ENCODE results near the gene SMARCA4.

SMARCA4 gene

GRCh38 chr19:10923260-10924112, 37.3 kb upstream of the SMARCA4 start:
- Histone ChIP-seq H3K36me3 (ENCODE audit: control insufficient read depth in 2 of 2, insufficient read depth in 1 of 2, low read length in 2 of 2) (peaks cover 0 to 77% of the 10 kb centered on the region in 2 experiments; a peak in 2 of 3 replicates), H3K27ac (ENCODE audit: extremely low read depth, low read depth, low read length) (no peak overlapping the region), H3K9me3 (ENCODE audit: control insufficient read depth, insufficient read depth, low read depth, low read length) (no peaks in the 10 kb centered on the region), H3K4me1 (ENCODE audit: control insufficient read depth, insufficient read depth, low read length) (peaks cover 3% of the 10 kb centered on the region; the same call in 1 of the 2 replicates), H3K4me3 (ENCODE audit: low read depth, low read length) (no peak overlapping the region)
- ChIA-PET CTCF (interaction anchor here (0.6 kb wide), 1 partner anchor 12 kb away, joined by 3 read pairs; no protein-coding TSS in a partner anchor), POLR2A (no interaction called here)
- TF ChIP-seq REST (tag by site-specific recombination; IDR thresholded peaks at IDR 0.05) (0 out of 2 replicates have a peak, but pooled peaks have one; percentile 33), ZNF121 (tag by site-specific recombination; IDR thresholded peaks at IDR 0.05) (no peak), ZNF488 (tag by site-specific recombination; IDR thresholded peaks at IDR 0.05) (no peak)

GRCh38 chr19:10924597-10924996, 36.2 kb upstream of the SMARCA4 start:
- H3K9me3 ChIP-seq (ENCODE audit: control insufficient read depth, insufficient read depth, low read depth, low read length) = no peaks in the 10 kb centered on the region
- peaks cover 0 to 65% of the 10 kb centered on the region in 2 experiments; a peak in 2 of 3 replicates for H3K36me3 ChIP-seq (ENCODE audit: control insufficient read depth in 2 of 2, insufficient read depth in 1 of 2, low read length in 2 of 2)
- no peak overlapping the region for H3K4me3 ChIP-seq (ENCODE audit: low read depth, low read length)
- POLR2A ChIA-PET = interaction anchor here (0.9 to 1.2 kb wide), 2 partner anchors 9 to 27 kb away, joined by 4 read pairs; no protein-coding TSS in a partner anchor
- CTCF ChIA-PET = interaction anchor here (0.7 kb wide), 1 partner anchor 366 kb away, joined by 4 read pairs; no protein-coding TSS in a partner anchor
- H3K4me1 ChIP-seq (ENCODE audit: control insufficient read depth, insufficient read depth, low read length) = peaks cover 3% of the 10 kb centered on the region; the same call in 1 of the 2 replicates
- TF ChIP-seq ZNF704 (tag by site-specific recombination; IDR thresholded peaks at IDR 0.05) (no peak), EGR2 (tag by site-specific recombination; IDR thresholded peaks at IDR 0.05; ENCODE audit: low read depth) (peak; percentile 86), ZFHX2 (tag by site-specific recombination; conservative IDR thresholded peaks at IDR 0.05) (peak; percentile 73), ZNF112 (tag by site-specific recombination; IDR thresholded peaks at IDR 0.05) (no peak), ZNF354C (tag by site-specific recombination; IDR thresholded peaks at IDR 0.05; ENCODE audit: borderline replicate concordance, low read depth) (no peak)
- no peak overlapping the region for H3K27ac ChIP-seq (ENCODE audit: extremely low read depth, low read depth, low read length)

- Histone ChIP-seq H3K27ac (ENCODE audit: extremely low read depth, low read depth, low read length) (peak overlapping the region; percentile 33; the same call in 1 of the 2 replicates), H3K4me3 (ENCODE audit: low read depth, low read length) (peak overlapping the region; percentile 68), H3K9me3 (ENCODE audit: control insufficient read depth, insufficient read depth, low read depth, low read length) (no peaks in the 10 kb centered on the region), H3K36me3 (ENCODE audit: control insufficient read depth in 2 of 2, insufficient read depth in 1 of 2, low read length in 2 of 2) (peaks cover 14 to 53% of the 10 kb centered on the region in 2 experiments), H3K4me1 (ENCODE audit: control insufficient read depth, insufficient read depth, low read length) (peaks cover 8% of the 10 kb centered on the region)
- TF ChIP-seq ZFHX2 (tag by site-specific recombination; conservative IDR thresholded peaks at IDR 0.05) (peak; percentile 42), TCF7L2 (IDR thresholded peaks at IDR 0.05; ENCODE audit: borderline replicate concordance, low read depth, low read length) (no peak), ZEB2 (tag by site-specific recombination; IDR thresholded peaks at IDR 0.05) (peak; percentile 90; the same call in 1 of the 2 replicates), ZNF701 (tag by site-specific recombination; IDR thresholded peaks at IDR 0.05) (no peak), ZNF398 (tag by site-specific recombination; IDR thresholded peaks at IDR 0.05) (peak; percentile 39; the same call in 1 of the 2 replicates), KLF9 (tag by site-specific recombination; IDR thresholded peaks at IDR 0.05; ENCODE audit: low read depth) (peak; percentile 10; the same call in 1 of the 2 replicates), ZFP69B (tag by site-specific recombination; IDR thresholded peaks at IDR 0.05) (0 out of 2 replicates have a peak, but pooled peaks have one; percentile 59), ZNF692 (tag by site-specific recombination; IDR thresholded peaks at IDR 0.05) (peak; percentile 59; the same call in 1 of the 2 replicates), ZNF777 (tag by site-specific recombination; IDR thresholded peaks at IDR 0.05; ENCODE audit: borderline replicate concordance) (peak; percentile 80)
- ChIA-PET CTCF (interaction anchor here (0.5 to 0.9 kb wide), 3 partner anchors 9 to 53 kb away, joined by 3 to 4 read pairs (median 3); no protein-coding TSS in a partner anchor), POLR2A (interaction anchor here (0.6 to 1.3 kb wide), 4 partner anchors 16 to 92 kb away, joined by 3 to 8 read pairs (median 4); partner anchors contain the start of gene TMED1)
These were observed 32.9 kb upstream of the SMARCA4 start for GRCh38 chr19:10927730-10928562.

Data from HEK293 (cell line).